Measurements from ENCODE around the gene SYNJ2.

The SYNJ2 gene

DNA sequence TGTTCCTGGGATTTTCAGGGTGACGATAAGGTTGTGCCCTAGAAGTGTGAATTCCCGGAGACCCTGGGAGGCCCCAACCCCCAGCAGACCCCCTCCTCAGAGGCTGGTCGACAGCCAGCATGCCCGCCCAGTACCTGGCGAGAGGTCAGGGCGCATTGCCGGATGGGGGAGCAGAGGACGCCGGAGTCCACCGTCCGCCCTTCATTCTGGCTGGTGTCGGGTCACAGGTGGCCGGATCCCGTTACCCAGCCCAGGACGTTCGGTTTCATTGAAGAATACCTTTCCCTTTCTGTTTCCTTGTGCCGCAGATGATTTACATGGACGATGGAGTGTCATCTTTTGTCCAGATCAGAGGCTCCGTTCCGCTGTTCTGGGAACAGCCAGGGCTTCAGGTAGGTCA is 61.3 kb downstream of the SYNJ2 start:
- TF ChIP-seq, protein P1, sequence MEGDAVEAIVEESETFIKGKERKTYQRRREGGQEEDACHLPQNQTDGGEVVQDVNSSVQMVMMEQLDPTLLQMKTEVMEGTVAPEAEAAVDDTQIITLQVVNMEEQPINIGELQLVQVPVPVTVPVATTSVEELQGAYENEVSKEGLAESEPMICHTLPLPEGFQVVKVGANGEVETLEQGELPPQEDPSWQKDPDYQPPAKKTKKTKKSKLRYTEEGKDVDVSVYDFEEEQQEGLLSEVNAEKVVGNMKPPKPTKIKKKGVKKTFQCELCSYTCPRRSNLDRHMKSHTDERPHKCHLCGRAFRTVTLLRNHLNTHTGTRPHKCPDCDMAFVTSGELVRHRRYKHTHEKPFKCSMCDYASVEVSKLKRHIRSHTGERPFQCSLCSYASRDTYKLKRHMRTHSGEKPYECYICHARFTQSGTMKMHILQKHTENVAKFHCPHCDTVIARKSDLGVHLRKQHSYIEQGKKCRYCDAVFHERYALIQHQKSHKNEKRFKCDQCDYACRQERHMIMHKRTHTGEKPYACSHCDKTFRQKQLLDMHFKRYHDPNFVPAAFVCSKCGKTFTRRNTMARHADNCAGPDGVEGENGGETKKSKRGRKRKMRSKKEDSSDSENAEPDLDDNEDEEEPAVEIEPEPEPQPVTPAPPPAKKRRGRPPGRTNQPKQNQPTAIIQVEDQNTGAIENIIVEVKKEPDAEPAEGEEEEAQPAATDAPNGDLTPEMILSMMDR (IDR thresholded peaks at IDR 0.05; ENCODE audit: low read depth, low read length, missing control alignments): no peak
- peaks cover 64% of the 10 kb centered on the region for H3K36me3 ChIP-seq (replicated peaks)
- no peak overlapping the region for H3K4me3 ChIP-seq (ENCODE audit: low read depth, low read length)
- in situ Hi-C loops (cut with HindIII; ENCODE audit: low pct_ligation_motif_present, low sequenced_read_pairs): no loop called here
- H3K27me3 ChIP-seq (replicated peaks): no peaks in the 10 kb centered on the region
- peak overlapping the region; percentile 99 for H3K27ac ChIP-seq
- DNase-seq: no peak

DNA sequence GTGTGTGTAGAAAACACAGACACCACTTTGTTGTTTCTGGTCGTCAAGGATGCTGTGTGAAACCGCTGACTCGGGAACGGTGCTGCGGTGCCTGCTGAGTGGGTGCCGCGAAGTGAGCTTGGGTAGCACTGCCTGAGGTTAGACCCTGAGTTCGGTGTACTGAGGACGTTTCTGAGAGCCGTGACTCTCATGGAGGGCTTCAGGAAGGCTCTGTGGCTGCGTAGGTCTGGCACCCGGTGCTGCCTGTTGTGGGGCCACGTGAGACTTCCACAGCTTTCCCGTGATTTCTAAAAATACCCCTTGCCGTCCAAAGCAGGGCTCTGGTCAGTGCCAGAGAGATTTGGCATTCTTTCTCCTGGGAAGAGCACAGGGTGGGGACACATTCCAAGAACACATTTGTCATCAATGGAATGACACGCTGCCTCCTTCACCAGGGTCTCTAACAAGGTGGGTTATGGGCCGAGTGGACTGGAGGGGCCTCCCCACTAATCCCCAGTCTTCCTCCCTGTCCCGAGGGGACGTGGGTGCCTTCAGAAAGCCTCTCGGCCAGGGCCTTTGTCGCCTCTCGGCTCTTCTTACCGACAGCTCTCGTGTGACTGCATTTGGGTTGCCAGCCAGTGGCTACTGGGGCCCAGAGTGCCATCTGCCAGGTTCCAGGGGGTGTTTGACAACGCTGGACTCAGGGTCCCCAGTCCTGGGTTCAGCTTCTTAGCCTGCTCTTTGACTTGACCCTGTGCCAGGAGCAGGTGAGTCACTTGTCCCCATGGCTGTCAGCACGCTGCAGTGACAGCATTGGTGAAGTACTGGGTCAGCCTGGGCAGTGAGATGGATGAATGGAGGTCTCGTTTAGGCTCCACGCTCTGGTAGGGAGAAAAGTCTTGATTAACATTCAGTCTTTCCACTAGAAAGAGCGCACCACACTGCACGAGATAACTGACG is 62.2 kb downstream of the SYNJ2 start:
- in situ Hi-C loops (cut with HindIII; ENCODE audit: low pct_ligation_motif_present, low sequenced_read_pairs): no loop called here
- DNase-seq: no peak
- peaks cover 64% of the 10 kb centered on the region for H3K36me3 ChIP-seq (replicated peaks)
- TF ChIP-seq, protein P1 (IDR thresholded peaks at IDR 0.05; ENCODE audit: low read depth, low read length, missing control alignments): no peak
- no peaks in the 10 kb centered on the region for H3K27me3 ChIP-seq (replicated peaks)
- peak overlapping the region; percentile 99 for H3K27ac ChIP-seq
- no peak overlapping the region for H3K4me3 ChIP-seq (ENCODE audit: low read depth, low read length)

- DNase-seq: no peak
- peak overlapping the region; percentile 99 for H3K27ac ChIP-seq
- in situ Hi-C loops (cut with HindIII; ENCODE audit: low pct_ligation_motif_present, low sequenced_read_pairs): no loop called here
- H3K4me3 ChIP-seq (ENCODE audit: low read depth, low read length): no peak overlapping the region
- peaks cover 70% of the 10 kb centered on the region for H3K36me3 ChIP-seq (replicated peaks)
- TF ChIP-seq, protein P1 (IDR thresholded peaks at IDR 0.05; ENCODE audit: low read depth, low read length, missing control alignments): no peak
- H3K27me3 ChIP-seq (replicated peaks): no peaks in the 10 kb centered on the region
Observed at GRCh38 chr6:158044525-158044888, 62.8 kb downstream of the SYNJ2 start.

GRCh38 chr6:158046201-158047126 is 64.8 kb downstream of the SYNJ2 start:
- in situ Hi-C loops (cut with HindIII; ENCODE audit: low pct_ligation_motif_present, low sequenced_read_pairs): no loop called here
- TF ChIP-seq, protein P1 (IDR thresholded peaks at IDR 0.05; ENCODE audit: low read depth, low read length, missing control alignments): no peak
- Histone ChIP-seq H3K27me3 (replicated peaks) (no peaks in the 10 kb centered on the region), H3K4me3 (ENCODE audit: low read depth, low read length) (no peak overlapping the region), H3K27ac (peak overlapping the region; percentile 56), H3K36me3 (replicated peaks) (peaks cover 80% of the 10 kb centered on the region)
- no peak for DNase-seq

DNA sequence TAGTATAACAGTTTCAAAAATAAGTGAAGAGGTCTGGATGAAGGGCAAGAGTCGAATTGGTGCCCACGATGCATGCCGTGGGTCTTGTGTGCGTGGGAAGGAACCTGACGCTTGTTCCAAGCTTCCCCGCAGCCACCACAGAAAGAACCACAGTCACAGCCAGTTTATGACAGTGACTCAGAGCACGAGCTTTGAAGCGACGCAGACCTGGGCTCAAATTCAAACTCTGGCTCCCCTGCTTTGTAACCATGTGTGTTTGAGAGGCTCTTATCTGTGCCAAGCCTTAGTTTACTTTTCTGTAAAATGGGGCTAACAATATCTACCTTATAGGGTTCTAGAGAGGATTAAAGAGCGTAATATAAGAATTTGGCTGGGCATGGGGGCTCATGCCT is 65.5 kb downstream of the SYNJ2 start:
- H3K4me3 ChIP-seq (ENCODE audit: low read depth, low read length): no peak overlapping the region
- H3K27ac ChIP-seq: peak overlapping the region; percentile 56
- H3K27me3 ChIP-seq (replicated peaks): no peaks in the 10 kb centered on the region
- peaks cover 74% of the 10 kb centered on the region for H3K36me3 ChIP-seq (replicated peaks)
- in situ Hi-C loops (cut with HindIII; ENCODE audit: low pct_ligation_motif_present, low sequenced_read_pairs): no loop called here
- TF ChIP-seq, protein P1 (IDR thresholded peaks at IDR 0.05; ENCODE audit: low read depth, low read length, missing control alignments): no peak
- peak; percentile 57 for DNase-seq

All from brain microvascular endothelial cell (primary cell).